C1 segment of cervical spinal cord (tissue), 14 donors: ENCODE measurements around the gene RNF224.

ENCODE experiments used
- DNase-seq, 14 donors: peaks; one replicate each; lab custom pipeline; 2025; lab: John Stamatoyannopoulos, UW

Gene RNF224

GRCh38 chr9:137213160-137214060 lies 13.9 kb upstream of the RNF224 start:
- DNase-seq, result peak in 6 of 14 donors; percentile 32 to 74 (median 57)

GRCh38 chr9:137214620-137215019 lies 12.7 kb upstream of the RNF224 start:
- DNase-seq, result no peak

DNA sequence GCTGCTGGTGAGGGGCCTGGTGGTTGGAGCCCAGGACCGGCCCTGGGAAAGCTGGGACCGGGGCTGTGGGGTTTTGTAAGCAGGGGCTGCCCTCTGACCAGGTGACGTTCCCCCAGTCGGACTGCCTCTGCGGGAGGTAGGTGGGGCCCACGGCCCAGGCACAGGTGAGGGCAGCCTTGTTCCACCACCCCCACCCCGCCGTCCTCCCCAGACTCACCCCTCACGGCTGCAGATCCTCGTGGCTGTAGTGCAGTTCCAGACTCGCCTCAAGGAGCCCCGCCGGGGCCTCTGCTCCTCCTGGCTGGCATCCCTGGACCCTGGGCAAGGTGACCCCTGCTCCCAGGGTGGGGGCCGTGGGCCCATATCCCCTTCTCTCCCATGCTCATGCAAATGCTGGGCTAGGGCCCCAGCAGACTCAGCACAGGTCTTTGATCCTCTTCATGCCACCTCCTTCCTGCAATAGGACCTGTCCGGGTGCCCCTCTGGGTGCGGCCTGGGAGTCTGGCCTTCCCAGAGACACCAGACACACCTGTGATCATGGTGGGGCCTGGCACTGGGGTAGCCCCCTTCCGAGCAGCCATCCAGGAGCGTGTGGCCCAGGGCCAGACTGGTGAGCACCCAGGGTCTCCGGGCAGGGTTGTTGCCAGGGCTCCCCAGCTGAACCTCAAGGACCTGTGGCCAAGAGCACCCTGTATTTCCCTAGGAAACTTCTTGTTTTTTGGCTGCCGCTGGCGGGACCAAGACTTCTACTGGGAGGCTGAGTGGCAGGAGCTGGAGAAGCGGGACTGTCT lies 11.9 kb upstream of the RNF224 start:
- no peak for DNase-seq

DNA sequence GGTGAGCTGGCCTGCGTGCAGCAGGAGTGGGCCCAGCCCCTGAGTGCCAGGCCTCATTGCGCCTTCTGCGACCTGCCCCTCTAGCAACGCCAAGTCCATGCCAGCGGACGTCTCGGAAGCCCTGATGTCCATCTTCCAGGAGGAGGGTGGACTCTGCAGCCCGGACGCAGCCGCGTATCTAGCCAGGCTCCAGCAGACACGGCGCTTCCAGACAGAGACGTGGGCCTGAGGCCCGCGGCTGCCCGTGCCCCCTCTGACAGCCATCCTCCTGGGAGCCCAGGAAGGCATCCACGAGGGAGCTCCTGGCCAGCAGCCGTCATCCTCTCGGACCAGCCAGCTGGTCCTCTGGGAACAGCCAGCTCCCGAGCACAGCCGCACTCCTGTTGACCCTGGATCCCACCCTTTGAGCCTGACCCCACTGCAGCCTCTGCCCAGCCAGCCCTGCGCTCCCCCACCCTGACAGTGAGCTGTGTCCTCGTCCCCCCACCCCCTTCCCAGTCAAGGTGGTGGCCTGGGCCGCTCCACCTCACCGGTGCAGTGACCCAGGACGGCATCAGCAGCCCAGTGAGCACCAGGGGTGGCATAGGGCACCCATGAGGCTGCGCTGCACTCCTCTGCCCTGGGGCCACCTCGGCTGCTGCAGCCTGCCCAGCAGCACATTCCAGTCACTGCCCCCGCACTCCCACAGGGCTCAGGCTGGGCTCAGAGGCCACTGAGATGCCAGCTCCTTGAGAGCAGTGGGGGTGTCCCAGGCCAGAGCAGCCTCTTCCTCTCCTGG lies 10.9 kb upstream of the RNF224 start:
- no peak for DNase-seq

- DNase-seq, result no peak
Measured at GRCh38 chr9:137217276-137218211, 9.8 kb upstream of the RNF224 start.

DNA sequence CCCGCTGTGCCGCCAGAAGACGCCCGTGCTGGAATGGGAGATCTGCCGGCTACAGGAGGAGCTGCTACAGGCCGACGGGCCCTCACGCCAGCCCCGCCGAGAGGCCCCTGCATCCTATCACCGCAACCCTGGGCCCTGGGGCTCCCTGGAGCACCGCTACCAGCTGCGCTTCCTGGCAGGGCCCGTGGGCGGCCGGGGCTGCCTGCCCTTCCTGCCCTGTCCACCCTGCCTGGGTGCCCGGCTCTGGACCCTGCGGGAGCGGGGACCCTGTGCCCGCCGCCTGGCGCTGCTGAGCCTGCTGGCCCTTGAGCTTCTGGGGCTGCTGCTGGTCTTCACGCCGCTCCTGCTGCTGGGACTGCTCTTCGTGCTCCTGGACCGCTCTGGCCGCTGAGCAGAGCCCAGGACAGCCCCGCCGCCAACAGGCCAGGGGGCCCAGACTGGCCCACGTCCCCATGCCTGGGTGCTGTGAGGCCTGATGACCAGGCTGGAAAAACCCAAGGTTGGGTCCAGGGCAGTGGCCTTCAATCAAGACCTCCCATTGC lies 9.0 kb upstream of the RNF224 start:
- no peak for DNase-seq

DNA sequence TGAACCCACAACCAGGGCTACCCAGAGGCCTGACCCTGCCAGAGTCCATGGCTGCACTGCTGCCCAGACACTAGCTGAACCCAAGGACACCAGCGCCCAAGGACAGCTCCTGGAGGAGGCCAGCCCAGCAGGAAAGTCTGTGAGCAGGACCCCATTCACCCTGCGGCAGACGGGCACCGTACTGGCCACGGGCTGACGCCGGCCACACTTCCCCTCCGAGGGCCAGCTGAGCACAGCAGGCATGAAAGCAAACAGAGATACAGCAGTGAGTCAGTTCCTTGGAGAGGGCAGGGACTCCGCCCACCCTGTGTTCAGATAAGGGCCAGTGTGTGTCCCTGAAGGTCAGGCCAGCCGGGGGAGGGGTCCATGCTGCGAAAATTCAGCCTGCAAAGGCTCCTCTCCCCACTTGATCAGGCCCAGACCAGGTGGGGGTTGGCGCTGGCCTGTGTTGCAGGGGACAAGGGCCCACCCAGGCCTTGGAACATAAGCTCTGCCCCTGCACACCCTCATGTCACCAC lies 8.5 kb upstream of the RNF224 start:
- DNase-seq, result no peak

DNA sequence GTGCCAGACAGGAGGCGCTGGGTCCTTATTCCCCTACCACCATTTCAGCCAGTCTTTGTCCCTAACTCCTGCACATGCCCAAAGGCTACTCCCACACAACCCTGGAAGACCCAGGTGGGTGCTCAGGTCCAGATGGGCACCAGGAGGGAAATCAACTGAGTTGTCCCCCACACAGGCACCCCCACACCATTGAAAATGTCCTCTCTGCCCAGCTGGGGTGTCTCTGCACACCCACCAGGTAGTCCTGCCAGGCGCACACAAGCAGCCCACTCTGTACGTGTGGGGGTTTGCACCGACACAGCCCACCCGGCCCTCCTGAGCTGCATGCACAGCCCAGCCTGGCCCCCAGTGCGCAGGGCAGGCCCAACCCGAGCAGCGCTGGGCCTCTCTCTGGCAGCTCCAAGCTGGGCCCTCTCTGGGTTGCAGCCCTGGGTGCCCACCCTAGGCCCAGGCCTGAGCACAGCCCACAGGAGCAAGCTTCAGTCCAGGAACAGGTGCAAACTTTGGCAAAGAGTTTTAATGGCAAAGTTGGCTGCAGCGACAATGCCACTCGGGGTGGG lies 7.5 kb upstream of the RNF224 start:
- no peak for DNase-seq

GRCh38 chr9:137220317-137221094 lies 6.8 kb upstream of the RNF224 start:
- no peak for DNase-seq

- DNase-seq, result no peak
Measured at GRCh38 chr9:137221095-137221505, 6.2 kb upstream of the RNF224 start.

GRCh38 chr9:137221506-137222111 lies 5.7 kb upstream of the RNF224 start:
- DNase-seq, result no peak

- DNase-seq, result peak in 5 of 14 donors; percentile 40 to 58 (median 46)
Measured at GRCh38 chr9:137222190-137223077, 4.9 kb upstream of the RNF224 start, which contains the start of gene RNF208. TSS of gene RNF208 (minus strand) at chr9:137222240. CDS start at chr9:137221212, 1,028 bp downstream.

DNA sequence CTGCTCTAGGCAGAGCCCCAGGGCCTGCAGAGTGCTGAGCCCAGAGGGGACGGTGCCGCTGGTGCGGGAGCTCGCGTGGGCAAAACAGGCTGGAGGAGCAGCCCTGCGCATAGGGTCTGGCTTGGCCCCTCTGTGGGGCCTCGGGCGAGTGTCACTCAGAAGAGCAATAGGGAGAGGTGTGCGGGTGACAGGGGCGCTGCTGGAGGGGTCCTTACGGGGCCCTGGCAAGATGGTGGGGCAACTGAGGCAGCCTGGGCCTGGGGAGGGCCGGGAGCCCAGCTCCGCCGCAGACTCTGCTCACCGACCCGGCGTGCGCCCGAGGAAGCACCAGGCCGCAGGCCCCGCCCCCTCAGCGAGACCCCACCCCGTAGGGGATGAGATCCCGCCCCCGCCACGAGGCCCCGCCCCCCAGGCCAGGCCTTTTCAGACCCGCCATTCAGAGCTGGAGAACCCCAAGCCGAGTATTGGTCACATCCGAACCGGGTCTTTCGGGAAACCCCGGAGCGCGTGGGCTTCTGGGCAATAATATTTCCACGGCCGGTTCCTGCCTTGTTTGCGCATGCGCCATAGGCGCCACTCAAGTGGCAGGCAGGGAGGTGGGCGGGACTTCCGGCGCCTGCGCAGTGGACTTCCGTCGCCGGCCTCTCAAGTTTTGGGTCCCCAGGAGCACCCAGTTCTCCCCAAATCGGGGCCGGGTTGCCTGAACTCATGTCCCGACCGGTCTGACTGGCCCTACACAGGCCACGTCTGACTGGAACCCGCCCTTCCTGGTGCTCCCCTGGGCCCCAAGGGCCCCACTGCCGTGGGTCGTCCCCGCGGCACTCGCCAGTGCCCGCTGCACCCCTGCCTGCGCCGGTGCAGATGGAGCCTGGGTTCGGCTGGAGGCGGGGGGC lies 4.0 kb upstream of the RNF224 start:
- DNase-seq, result peak; percentile 90 to 98 (median 95)

- no peak for DNase-seq
Measured at GRCh38 chr9:137224830-137225694, 2.2 kb upstream of the RNF224 start, which contains the start of gene CYSRT1. TSS of gene CYSRT1 (plus strand) at chr9:137225174. CDS start at chr9:137225622, 448 bp downstream.

- DNase-seq, result no peak
Measured at GRCh38 chr9:137225699-137226331, 1.5 kb upstream of the RNF224 start.
